ENCODE results near the gene XYLT1.

DNA sequence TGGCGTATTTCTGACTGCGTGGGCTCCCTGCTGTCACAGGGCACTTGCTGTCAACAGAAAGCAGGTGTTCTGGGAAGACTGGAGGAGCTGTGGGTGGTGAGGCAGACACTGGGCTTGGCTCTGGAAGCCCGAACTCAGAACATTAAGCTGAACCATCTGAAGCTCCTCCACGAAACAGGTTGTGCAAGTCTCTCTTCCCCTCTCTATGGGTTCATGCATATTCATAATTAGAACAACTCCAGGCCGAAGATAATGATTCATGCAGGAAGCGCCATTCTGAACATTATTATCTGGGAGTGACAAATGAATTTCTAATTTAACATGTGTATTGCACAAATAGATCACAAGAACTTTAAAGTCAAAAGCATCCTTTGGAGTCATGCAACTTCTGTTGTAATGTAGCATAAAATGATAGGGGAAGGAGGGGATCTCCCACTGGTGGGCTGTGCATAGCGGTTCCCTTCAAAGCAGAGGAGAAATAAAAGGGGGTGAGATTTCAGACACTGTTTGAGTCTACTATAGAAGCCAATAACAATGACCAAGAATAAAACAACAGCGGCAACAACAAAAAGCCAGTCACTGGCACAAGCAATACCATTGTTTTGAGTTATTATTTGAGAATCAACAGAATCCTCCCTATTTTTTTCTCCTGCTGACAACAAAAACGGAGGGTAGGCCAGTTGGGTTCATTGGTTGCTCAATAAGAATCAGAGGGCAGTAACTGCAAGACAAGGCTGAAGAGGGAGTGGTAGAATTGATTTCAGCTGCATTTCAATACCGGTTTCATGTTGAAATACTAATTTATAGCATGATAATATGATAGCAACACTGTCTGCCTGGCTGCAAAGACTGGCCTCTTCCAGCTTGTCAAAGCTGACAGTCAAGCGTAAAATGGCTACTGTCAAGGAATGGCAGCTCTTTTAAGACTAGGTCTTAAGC, 407.3 kb downstream of the XYLT1 start:
- no peak for TF ChIP-seq EZH2phosphoT487 (IDR thresholded peaks at IDR 0.05; ENCODE audit: borderline replicate concordance)
- TF ChIP-seq, protein P1, sequence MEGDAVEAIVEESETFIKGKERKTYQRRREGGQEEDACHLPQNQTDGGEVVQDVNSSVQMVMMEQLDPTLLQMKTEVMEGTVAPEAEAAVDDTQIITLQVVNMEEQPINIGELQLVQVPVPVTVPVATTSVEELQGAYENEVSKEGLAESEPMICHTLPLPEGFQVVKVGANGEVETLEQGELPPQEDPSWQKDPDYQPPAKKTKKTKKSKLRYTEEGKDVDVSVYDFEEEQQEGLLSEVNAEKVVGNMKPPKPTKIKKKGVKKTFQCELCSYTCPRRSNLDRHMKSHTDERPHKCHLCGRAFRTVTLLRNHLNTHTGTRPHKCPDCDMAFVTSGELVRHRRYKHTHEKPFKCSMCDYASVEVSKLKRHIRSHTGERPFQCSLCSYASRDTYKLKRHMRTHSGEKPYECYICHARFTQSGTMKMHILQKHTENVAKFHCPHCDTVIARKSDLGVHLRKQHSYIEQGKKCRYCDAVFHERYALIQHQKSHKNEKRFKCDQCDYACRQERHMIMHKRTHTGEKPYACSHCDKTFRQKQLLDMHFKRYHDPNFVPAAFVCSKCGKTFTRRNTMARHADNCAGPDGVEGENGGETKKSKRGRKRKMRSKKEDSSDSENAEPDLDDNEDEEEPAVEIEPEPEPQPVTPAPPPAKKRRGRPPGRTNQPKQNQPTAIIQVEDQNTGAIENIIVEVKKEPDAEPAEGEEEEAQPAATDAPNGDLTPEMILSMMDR (conservative IDR thresholded peaks at IDR 0.05; ENCODE audit: low read length) = no peak

All from Loucy (cell line).